HEK293 (cell line): ENCODE data around the gene QPCT.

Experiments used
- CTCF ChIP-seq: fragments of 450-650 bp; formaldehyde crosslinking; IDR thresholded peaks from 2 replicates; pipeline ENCODE4 v1.5.1; 2016; ENCODE audit warnings: missing biosample characterization, missing genetic modification characterization
- OSR2 ChIP-seq: fragments of 450-650 bp; formaldehyde crosslinking; IDR thresholded peaks from 2 replicates; pipeline ENCODE4 v1.5.1; 2016; ENCODE audit warnings: missing biosample characterization, missing genetic modification characterization
- PRDM2 ChIP-seq: fragments of 450-650 bp; formaldehyde crosslinking; IDR thresholded peaks from 2 replicates; pipeline ENCODE4 v1.5.1; 2016; ENCODE audit warnings: missing biosample characterization, missing genetic modification characterization, borderline replicate concordance
- RBAK ChIP-seq: fragments of 450-650 bp; formaldehyde crosslinking; IDR thresholded peaks from 2 replicates; pipeline ENCODE4 v1.5.1; 2016; ENCODE audit warnings: missing biosample characterization, missing genetic modification characterization
- REST ChIP-seq: fragments of 450-650 bp; formaldehyde crosslinking; IDR thresholded peaks from 2 replicates; pipeline ENCODE4 v1.5.1; 2016; ENCODE audit warnings: missing biosample characterization, missing genetic modification characterization
- SALL2 ChIP-seq: fragments of 450-650 bp; formaldehyde crosslinking; IDR thresholded peaks from 2 replicates; pipeline ENCODE4 v1.5.0; 2017; ENCODE audit warnings: missing biosample characterization, mild to moderate bottlenecking, missing genetic modification characterization, borderline replicate concordance
- ZNF549 ChIP-seq: fragments of 450-650 bp; IDR thresholded peaks from 2 replicates; pipeline ENCODE4 v1.5.1; 2018; ENCODE audit warnings: missing biosample characterization, missing genetic modification characterization, mild to moderate bottlenecking, inconsistent platforms, moderate library complexity
- ZNF580 ChIP-seq: fragments of 450-650 bp; formaldehyde crosslinking; IDR thresholded peaks from 2 replicates; pipeline ENCODE4 v1.5.1; 2016; ENCODE audit warnings: missing biosample characterization, missing genetic modification characterization
- ZNF660 ChIP-seq: fragments of 450-650 bp; IDR thresholded peaks from 2 replicates; pipeline ENCODE4 v1.5.1; 2018; ENCODE audit warnings: missing biosample characterization, mild to moderate bottlenecking, missing genetic modification characterization
- ZNF843 ChIP-seq: fragments of 450-650 bp; formaldehyde crosslinking; IDR thresholded peaks from 2 replicates; pipeline ENCODE4 v1.5.1; 2016; ENCODE audit warnings: missing biosample characterization, missing genetic modification characterization

- TF ChIP-seq ZNF580 (no peak), ZNF843 (tag by site-specific recombination) (no peak), ZNF549 (no peak), SALL2 (tag by site-specific recombination) (no peak), CTCF (tag by site-specific recombination) (no peak), OSR2 (no peak), PRDM2 (tag by site-specific recombination) (no peak), ZNF660 (tag by site-specific recombination) (no peak), REST (tag by site-specific recombination) (no peak), RBAK (tag by site-specific recombination) (no peak)
Measured at GRCh38 chr2:37349231-37349860, 4.9 kb downstream of the QPCT start.
